Limb (tissue), 2 donors: Measurements from ENCODE around the gene NF2.
"Not testable (repeated sequence)": the region's sequence is repeated elsewhere in the genome, so short reads cannot be mapped to it uniquely, and the experiment has no call there.

Experiments used
- DNase-seq, 2 donors: peaks; one replicate each; pipeline ENCODE4 v3.0.0-alpha.2; 2016; ENCODE audit errors: extremely low spot score in 2 of 2

NF2 gene

DNA sequence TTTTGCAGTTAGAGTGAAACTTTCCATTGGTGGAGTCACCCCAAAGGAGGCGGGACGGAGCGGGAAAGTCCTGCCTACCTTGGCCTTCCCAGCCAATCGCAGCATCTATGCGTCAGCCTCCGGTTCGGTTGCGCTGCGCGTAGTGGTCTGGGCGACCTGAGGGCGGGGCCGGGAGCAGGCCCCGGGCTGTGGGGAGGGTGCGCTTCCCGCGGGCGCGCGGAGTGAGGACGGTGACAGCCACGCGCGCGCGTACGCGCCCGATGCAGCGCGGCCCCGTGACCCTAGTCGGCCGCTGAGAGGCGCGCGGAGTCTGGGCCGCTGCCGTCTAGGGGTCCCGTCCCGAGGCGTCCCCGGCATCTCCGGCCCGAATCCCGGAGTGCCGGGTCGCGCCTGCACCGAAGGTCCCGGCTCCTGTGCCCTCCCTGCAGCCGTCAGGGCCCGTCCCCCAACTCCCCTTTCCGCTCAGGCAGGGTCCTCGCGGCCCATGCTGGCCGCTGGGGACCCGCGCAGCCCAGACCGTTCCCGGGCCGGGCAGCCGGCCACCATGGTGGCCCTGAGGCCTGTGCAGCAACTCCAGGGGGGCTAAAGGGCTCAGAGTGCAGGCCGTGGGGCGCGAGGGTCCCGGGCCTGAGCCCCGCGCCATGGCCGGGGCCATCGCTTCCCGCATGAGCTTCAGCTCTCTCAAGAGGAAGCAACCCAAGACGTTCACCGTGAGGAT, at the start of gene NF2:
NF2 (plus strand) TSS at position 276 of the 718 bp plus-strand sequence; CDS start at position 642, 366 bp downstream.
- peak; percentile 98 to 99 for DNase-seq

DNA sequence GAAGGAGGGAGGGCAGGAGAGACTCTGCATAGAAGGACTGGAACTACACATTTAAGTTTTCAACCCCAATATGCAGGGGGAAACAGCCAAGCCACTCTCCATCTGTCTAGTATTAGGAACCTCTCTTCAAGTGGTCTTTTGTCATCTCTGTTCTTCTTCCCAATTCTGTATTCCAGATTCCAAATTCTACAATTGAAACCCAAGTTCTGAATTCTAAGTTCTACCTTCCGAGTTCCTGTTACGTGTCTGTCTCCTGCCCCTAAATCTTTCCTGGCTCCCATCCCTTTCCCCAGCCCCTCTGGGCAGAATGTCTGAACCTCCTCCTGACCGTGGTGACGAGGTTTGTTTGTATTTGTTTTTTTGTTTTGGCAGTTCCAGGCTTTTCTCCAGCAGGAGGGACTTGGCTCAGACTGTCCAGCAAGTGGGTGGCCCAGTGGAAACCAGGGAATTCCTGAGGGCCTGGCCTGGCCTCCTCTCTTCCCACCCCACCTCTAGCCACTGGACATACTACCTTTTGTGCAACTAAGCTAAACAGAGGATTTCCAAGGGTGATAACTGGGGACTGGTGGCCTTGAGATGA, 48.3 kb upstream of the NF2 start:
- no peak for DNase-seq

DNA sequence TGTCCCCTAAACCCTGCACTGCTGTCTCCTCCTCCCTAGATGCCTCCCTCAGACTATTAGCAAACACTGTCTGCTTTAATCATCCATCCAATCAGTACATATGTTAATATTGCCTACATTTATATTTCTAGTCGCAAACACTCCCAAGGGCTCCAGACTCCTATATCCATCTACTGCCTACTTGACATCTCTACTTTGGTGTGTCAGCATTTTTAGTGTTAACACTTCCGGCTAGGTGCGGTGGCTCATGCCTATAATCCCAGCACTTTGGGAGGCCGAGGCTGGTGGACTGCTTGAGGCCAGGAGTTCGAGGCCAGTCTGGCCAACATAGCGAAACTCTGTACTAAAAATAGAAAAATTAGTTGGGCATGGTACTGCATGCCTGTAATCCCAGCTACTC, 44.4 kb upstream of the NF2 start:
- no peak for DNase-seq

DNA sequence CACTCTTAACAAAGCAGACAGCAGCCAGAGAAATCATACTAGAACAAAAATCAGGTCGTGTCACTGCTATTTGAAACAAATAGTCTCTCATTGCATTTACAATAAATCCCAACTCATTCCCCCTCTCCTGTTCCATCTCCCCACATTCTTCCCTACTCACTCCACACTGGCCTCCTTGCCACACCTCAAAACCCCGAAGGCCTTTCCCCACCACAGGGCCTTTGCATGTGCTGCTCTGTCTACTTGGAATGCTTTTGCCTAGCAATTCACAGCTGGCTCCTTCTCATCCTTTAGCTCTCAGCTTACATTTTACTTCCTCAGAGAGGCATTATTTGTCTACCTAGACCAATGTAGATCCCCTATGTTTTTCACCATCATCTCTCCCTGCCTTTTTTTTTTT, 43.6 kb upstream of the NF2 start:
- no peak for DNase-seq

- DNase-seq, result no peak
Observed at GRCh38 chr22:29563652-29564460, 39.6 kb upstream of the NF2 start.

- not testable (repeated sequence) for DNase-seq
Observed at GRCh38 chr22:29566513-29566912, 36.9 kb upstream of the NF2 start.

GRCh38 chr22:29567338-29567737, 36.1 kb upstream of the NF2 start:
- no peak for DNase-seq

- no peak for DNase-seq
Observed at GRCh38 chr22:29569011-29569678, 34.3 kb upstream of the NF2 start.

DNA sequence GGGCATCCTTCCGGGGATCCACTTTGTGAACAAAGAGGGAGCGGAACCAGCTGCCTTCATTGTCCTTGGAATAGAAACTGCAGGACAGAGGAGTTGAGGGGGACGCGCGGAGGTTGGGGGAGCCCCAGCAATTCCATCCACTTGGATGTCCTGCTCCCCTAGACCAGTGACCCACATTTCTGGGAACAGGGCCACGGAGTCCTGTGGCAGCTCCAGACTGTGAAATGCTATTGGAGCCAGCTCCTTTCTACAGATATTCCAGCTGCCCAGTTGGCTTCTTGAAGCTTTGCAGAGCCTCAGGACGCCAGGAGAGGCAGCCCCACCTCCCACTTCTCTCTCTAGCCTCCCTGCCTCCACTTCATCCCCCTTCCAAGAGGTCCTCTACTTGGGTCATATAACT, 33.0 kb upstream of the NF2 start:
- DNase-seq, result no peak

DNA sequence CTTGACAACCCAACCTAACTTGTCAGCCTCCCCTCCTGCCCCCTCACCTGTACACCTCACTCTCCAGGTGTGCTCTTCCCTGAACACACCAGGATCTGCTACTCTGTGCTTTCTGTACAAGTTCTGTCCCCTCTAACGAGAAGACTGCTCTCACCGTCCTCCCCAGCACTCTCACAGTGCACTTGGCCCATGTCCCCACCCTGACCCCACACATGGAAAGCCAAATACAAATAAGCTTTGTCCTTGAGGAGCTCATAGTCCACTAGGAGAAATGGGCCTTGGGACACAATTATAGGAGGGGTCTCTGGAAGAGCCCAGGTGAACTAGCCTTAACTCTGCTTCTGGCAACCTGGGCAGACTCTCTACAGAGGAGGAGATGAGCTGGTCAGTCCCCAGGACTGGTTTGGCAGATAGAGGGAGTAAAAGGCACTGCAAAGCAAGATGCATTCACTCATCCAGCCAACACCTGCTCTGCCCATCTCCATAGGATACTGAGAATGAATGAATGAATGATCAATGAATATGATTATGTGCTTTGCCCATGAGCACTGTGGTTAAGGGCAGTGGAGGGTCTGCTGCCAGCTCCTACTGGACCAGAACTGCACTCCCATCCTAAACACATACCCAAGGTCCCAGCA, 32.4 kb upstream of the NF2 start:
- no peak for DNase-seq

- DNase-seq, result no peak
Observed at GRCh38 chr22:29574762-29575450, 28.5 kb upstream of the NF2 start.

- no peak for DNase-seq
Observed at GRCh38 chr22:29578462-29579200, 24.8 kb upstream of the NF2 start.

DNA sequence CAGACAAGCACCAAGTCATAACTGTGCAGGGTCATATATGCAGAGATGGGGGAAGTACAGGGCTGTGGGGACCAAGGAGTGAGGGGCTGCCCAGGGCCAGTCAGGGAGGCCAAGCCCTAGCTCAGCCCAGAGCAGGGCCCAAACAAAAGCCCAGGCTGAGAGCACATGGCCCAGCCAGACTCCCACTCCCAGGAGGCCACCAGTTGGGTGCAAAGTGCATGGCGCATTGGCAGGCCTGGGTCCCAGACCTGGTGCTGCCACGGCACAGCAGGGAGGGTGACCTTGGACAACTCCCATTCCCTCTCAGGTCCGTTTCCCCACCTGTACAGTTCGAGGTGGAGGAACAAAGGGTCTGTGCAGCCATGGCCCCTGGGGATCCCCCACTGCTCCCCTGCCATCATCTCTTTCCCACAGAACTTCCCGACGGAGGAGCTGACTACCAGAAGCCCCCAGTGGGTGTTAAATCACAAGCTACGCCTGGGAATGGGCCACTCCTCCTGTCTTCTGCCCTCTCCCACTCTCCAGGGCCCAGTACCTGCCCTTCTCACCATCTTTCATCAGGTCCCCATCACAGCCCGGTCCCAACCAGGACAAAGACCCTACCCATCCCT, 23.1 kb upstream of the NF2 start:
- peak in 1 of 2 donors; percentile 59 for DNase-seq

- no peak for DNase-seq
Observed at GRCh38 chr22:29581799-29582198, 21.6 kb upstream of the NF2 start.

GRCh38 chr22:29584975-29585374, 18.5 kb upstream of the NF2 start:
- DNase-seq, result no peak

- not testable (repeated sequence) for DNase-seq
Observed at GRCh38 chr22:29586193-29586705, 17.2 kb upstream of the NF2 start.

DNA sequence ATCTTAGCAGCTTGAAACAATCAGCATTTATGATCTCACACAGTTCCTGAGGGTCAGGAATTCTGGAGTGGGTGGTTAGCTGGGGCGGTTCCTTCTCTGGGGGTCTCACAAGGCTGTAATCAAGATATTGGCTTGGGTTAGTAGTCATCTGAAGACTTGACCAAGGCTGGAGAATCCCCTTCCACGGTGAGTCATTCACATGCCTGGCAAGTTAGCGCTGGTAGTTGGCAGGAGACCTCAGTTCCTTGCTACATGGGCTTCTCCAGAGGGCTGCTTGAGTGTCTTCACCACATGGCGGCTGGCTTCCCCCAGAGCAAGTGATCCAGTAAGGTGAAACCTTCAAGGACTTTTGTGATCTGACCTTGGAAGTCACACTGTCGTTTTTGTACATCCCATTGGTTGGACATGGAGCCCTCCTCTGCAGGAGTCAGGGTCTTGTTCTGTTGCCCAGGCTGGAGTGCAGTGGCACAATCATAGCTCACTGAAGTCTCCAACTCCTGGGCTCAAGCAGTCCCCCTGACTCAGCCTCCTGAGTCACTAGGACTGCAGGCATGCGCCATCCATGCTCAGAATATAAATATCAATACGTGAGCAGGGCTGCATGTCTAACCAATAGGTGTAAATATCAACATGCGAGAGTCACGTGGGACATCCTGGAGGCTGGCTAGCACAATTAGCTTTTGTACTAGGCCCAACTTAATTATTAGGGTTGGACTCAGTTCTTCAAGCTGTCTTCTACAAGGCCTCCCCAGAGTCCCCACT, 15.3 kb upstream of the NF2 start:
- DNase-seq, result no peak

GRCh38 chr22:29593923-29594322, 9.5 kb upstream of the NF2 start:
- no peak for DNase-seq

GRCh38 chr22:29594447-29594846, 9.0 kb upstream of the NF2 start:
- not testable (repeated sequence) for DNase-seq
